GM23338 (cell line): ENCODE measurements around the gene CDH20. TPM values are rescaled to one million over a fixed set of nuclear protein-coding genes. Genes with fewer than 3 reads are reported as not detected.

ENCODE experiments used
- ATAC-seq: fragments of 200-7000 bp; cut with Tn5 transposase; 3 replicates; pipeline ENCODE4 v1.9.1; 2020
- DNase-seq: peaks from one replicate; pipeline ENCODE4 v3.0.0-alpha.2; 2015; ENCODE audit warnings: low spot score
- H2AFZ ChIP-seq: fragments of 200-600 bp; sonication (generic); 2 replicates; pipeline ENCODE4 v1.8.0; 2016; ENCODE audit warnings: antibody characterized with exemption, mild to moderate bottlenecking, moderate library complexity
- H3F3A ChIP-seq: fragments of 200-600 bp; sonication (generic); replicated peaks from 2 replicates; pipeline ENCODE4 v1.8.0; 2017; ENCODE audit warnings: antibody characterized with exemption, mixed run types, low read depth
- H3K27ac ChIP-seq: fragments of 200-600 bp; sonication (generic); 2 replicates; pipeline ENCODE4 v1.6.1; 2016; ENCODE audit warnings: low read depth
- H3K27me3 ChIP-seq: fragments of 200-600 bp; sonication (generic); 2 replicates; pipeline ENCODE4 v1.8.0; 2016; ENCODE audit warnings: mild to moderate bottlenecking, mixed run types, moderate library complexity; ENCODE audit not compliant: insufficient read depth
- H3K36me3 ChIP-seq: fragments of 200-600 bp; sonication (generic); 2 replicates; pipeline ENCODE4 v1.8.0; 2016; ENCODE audit warnings: mild to moderate bottlenecking; ENCODE audit not compliant: insufficient read depth
- H3K4me1 ChIP-seq: fragments of 200-600 bp; sonication (generic); 2 replicates; pipeline ENCODE4 v1.8.0; 2016; ENCODE audit warnings: mild to moderate bottlenecking, moderate library complexity; ENCODE audit not compliant: insufficient read depth
- H3K4me2 ChIP-seq: fragments of 200-600 bp; sonication (generic); 2 replicates; pipeline ENCODE4 v1.7.1; 2017; ENCODE audit warnings: mixed run types
- H3K4me3 ChIP-seq: fragments of 200-600 bp; sonication (generic); 2 replicates; pipeline ENCODE4 v1.6.1; 2016; ENCODE audit warnings: mixed run types
- H3K79me2 ChIP-seq: fragments of 200-600 bp; sonication (generic); replicated peaks from 2 replicates; pipeline ENCODE4 v1.8.0; 2017; ENCODE audit warnings: mild to moderate bottlenecking; ENCODE audit not compliant: insufficient read depth
- H3K9me2 ChIP-seq: fragments of 200-600 bp; sonication (generic); 2 replicates; pipeline ENCODE4 v1.8.0; 2017; ENCODE audit not compliant: insufficient read depth
- H4K20me1 ChIP-seq: fragments of 200-600 bp; sonication (generic); replicated peaks from 2 replicates; pipeline ENCODE4 v1.8.0; 2017; ENCODE audit warnings: mild to moderate bottlenecking; ENCODE audit not compliant: insufficient read depth
- H3K27ac Mint-ChIP-seq: 2 replicates; pipeline ENCODE4 v1.8.0; 2020; ENCODE audit warnings: inconsistent platforms, mild to moderate bottlenecking, moderate library complexity, mixed read lengths
- H3K27me3 Mint-ChIP-seq: 3 replicates; pipeline ENCODE4 v1.8.0; 2022; ENCODE audit warnings: low read depth, mild to moderate bottlenecking, moderate library complexity, mixed read lengths, inconsistent platforms; ENCODE audit not compliant: insufficient read depth, poor library complexity
- H3K36me3 Mint-ChIP-seq: 3 replicates; pipeline ENCODE4 v1.8.0; 2021; ENCODE audit warnings: low read depth, mild to moderate bottlenecking, inconsistent platforms, moderate library complexity, mixed read lengths
- H3K4me1 Mint-ChIP-seq: 3 replicates; pipeline ENCODE4 v1.8.0; 2020; ENCODE audit warnings: mild to moderate bottlenecking, inconsistent platforms, mixed read lengths
- H3K4me3 Mint-ChIP-seq: 3 replicates; pipeline ENCODE4 v1.8.0; 2021; ENCODE audit warnings: moderate library complexity, mild to moderate bottlenecking, inconsistent platforms, mixed read lengths
- H3K9me3 Mint-ChIP-seq: 3 replicates; pipeline ENCODE4 v1.8.0; 2020; ENCODE audit warnings: moderate library complexity, mild to moderate bottlenecking, inconsistent platforms, mixed read lengths
- CREB1 ChIP-seq: fragments of 250-450 bp; sonication (Bioruptor Pico); IDR thresholded peaks from 2 replicates; pipeline ENCODE4 v1.5.0; 2020; ENCODE audit warnings: low read depth, mild to moderate bottlenecking, moderate library complexity
- EZH2 ChIP-seq: fragments of 200-600 bp; sonication (generic); IDR thresholded peaks from one replicate; pipeline ENCODE4 v1.8.0; 2017; ENCODE audit warnings: antibody characterized with exemption, mild to moderate bottlenecking, low read depth; ENCODE audit not compliant: unreplicated experiment
- NANOG ChIP-seq: IDR thresholded peaks from 2 replicates; pipeline ENCODE4 v1.6.1; 2016; ENCODE audit warnings: antibody characterized with exemption, borderline replicate concordance
- POLR2AphosphoS5 ChIP-seq: IDR thresholded peaks from 2 replicates; pipeline ENCODE4 v1.6.1; 2016; ENCODE audit warnings: antibody characterized with exemption, low read depth
- REST ChIP-seq: IDR thresholded peaks from one replicate; pipeline ENCODE4 v1.6.1; 2018; ENCODE audit warnings: antibody characterized with exemption; ENCODE audit not compliant: unreplicated experiment
- STAT1 ChIP-seq: IDR thresholded peaks from one replicate; pipeline ENCODE4 v1.6.1; 2016; ENCODE audit warnings: antibody characterized with exemption; ENCODE audit not compliant: unreplicated experiment
- ZNF331 ChIP-seq: fragments of 250-450 bp; sonication (Bioruptor Pico); IDR thresholded peaks from 2 replicates; pipeline ENCODE4 v1.5.0; 2020; ENCODE audit warnings: low read depth, mild to moderate bottlenecking, moderate library complexity
- ZNF462 ChIP-seq: fragments of 250-450 bp; sonication (Bioruptor Pico); IDR thresholded peaks from 2 replicates; pipeline ENCODE4 v1.5.0; 2020; ENCODE audit warnings: mild to moderate bottlenecking, moderate library complexity
- polyA plus RNA-seq: library from polyadenylated mRNA; unstranded; fragments of >200 nt; fragmentation: Nextera tagmentation; extraction: Ambion mirVana; gene quantifications from 2 replicates; pipeline ENCODE4 v1.2.1, GENCODE V29; 2016
- total RNA-seq: library from RNA; depleted of rRNA; stranded (reverse); fragments of >200 nt; shearing (Covaris generic); gene quantifications from 2 replicates; pipeline ENCODE4 v1.2.3, GENCODE V29; 2014
- TF ChIP-seq, protein P1 (sequence below): IDR thresholded peaks from 2 replicates; pipeline ENCODE4 v1.6.1; 2016; ENCODE audit warnings: antibody characterized with exemption

The CDH20 gene
- total and polyA plus RNA-seq, 2 experiments from 2014 or later, result 1.0 TPM; not detected in 1

DNA sequence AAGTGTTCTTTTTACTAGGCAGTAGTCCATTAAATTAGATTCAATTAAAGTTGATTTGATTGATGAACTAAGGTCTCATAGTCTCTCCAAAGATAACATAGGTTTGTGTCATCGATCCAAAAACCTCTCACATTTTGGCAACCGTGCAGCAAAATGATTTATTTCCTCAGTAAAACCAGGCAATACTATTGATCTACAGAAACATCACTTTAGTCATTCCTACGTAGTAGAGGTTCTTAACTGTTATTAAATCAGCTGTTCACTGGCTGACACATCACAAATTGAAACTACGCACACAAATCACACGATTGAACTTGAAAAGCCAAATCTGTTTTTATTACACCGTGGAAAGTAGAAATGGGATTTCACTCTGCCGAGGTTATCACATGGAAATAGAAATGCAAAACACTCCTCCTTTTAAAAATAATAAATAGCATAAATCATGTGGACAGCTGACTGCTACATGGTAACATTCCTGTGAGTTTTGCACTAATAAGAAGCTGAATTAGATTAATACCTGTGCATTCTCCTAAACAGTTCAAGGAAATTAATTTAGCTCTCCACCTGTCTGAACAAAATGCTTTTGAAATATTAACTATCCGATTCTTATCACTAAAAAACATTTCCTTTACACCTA, 262.5 kb downstream of the CDH20 start:
- Mint-ChIP-seq H3K27ac (no peak overlapping the region), H3K27me3 (peaks cover 2% of the 10 kb centered on the region), H3K9me3 (no peaks in the 10 kb centered on the region; the same call in 1 of the 3 replicates), H3K4me3 (no peak overlapping the region), H3K4me1 (peaks cover 8% of the 10 kb centered on the region), H3K36me3 (no peaks in the 10 kb centered on the region)
- Histone ChIP-seq H2AFZ (no peak overlapping the region), H4K20me1 (no peaks in the 10 kb centered on the region), H3K4me2 (no peak overlapping the region), H3K36me3 (no peaks in the 10 kb centered on the region), H3K9me2 (peaks cover 21% of the 10 kb centered on the region), H3K4me3 (no peak overlapping the region), H3K27me3 (no peaks in the 10 kb centered on the region), H3F3A (no peaks in the 10 kb centered on the region), H3K27ac (no peak overlapping the region), H3K4me1 (peaks cover 17% of the 10 kb centered on the region), H3K79me2 (no peaks in the 10 kb centered on the region)
- DNase-seq (no peak), ATAC-seq (no peak)
- TF ChIP-seq, protein P1, sequence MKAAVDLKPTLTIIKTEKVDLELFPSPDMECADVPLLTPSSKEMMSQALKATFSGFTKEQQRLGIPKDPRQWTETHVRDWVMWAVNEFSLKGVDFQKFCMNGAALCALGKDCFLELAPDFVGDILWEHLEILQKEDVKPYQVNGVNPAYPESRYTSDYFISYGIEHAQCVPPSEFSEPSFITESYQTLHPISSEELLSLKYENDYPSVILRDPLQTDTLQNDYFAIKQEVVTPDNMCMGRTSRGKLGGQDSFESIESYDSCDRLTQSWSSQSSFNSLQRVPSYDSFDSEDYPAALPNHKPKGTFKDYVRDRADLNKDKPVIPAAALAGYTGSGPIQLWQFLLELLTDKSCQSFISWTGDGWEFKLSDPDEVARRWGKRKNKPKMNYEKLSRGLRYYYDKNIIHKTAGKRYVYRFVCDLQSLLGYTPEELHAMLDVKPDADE, result no peak

DNA sequence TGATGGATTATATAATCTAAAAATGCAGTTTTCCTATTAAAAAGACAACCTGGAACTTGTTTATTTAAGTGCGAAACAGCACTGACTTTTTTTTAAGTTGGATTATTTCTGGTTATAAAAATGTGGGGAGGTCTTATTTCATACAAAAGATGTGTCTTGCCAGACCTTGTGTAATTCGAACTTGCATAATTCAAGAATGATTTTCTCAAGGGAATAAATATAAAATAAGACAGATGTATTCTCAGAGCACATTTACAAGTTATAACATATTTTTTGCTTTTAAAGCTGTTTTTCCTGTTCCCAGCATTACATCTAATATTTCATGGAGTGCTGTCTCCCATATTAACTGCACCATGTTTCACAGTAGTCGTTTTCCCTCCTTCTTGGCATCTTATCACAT, 263.1 kb downstream of the CDH20 start:
- ATAC-seq, result no peak
- TF ChIP-seq EZH2 (no peak), POLR2AphosphoS5 (no peak), ZNF331 (no peak), NANOG (no peak), CREB1 (no peak), STAT1 (no peak), ZNF462 (no peak), REST (no peak)
- TF ChIP-seq, protein P1, result no peak

More for the DNA sequence above, 263.1 kb downstream of the CDH20 start:
- H3K4me3 ChIP-seq, result no peak overlapping the region
- peaks cover 17% of the 10 kb centered on the region for H3K4me1 ChIP-seq
- no peak overlapping the region for H2AFZ ChIP-seq
- no peaks in the 10 kb centered on the region for H3K27me3 ChIP-seq
- no peaks in the 10 kb centered on the region for H3K79me2 ChIP-seq
- H3K4me3 Mint-ChIP-seq, result no peak overlapping the region
- H3K4me2 ChIP-seq, result no peak overlapping the region
- H3K27me3 Mint-ChIP-seq, result peaks cover 2% of the 10 kb centered on the region
- peaks cover 8% of the 10 kb centered on the region for H3K4me1 Mint-ChIP-seq
- no peaks in the 10 kb centered on the region for H3K36me3 ChIP-seq
- peaks cover 21% of the 10 kb centered on the region for H3K9me2 ChIP-seq
- H4K20me1 ChIP-seq, result no peaks in the 10 kb centered on the region
- H3K9me3 Mint-ChIP-seq, result no peaks in the 10 kb centered on the region; the same call in 1 of the 3 replicates
- no peak overlapping the region for H3K27ac ChIP-seq
- no peaks in the 10 kb centered on the region for H3F3A ChIP-seq
- no peak overlapping the region for H3K27ac Mint-ChIP-seq
- no peaks in the 10 kb centered on the region for H3K36me3 Mint-ChIP-seq
- DNase-seq, result no peak
